IMR-90 (cell line): ENCODE measurements around the gene HYAL4. TPM values are rescaled to one million over a fixed set of nuclear protein-coding genes. Genes with fewer than 3 reads are reported as not detected.

Experiments
- ATAC-seq: fragments of 200-7000 bp; cut with Tn5 transposase; 2 replicates; pipeline ENCODE4 v1.9.1; 2020; ENCODE audit warnings: low read depth, mild to moderate bottlenecking, moderate library complexity
- BruUV-seq: library from RNA; stranded (reverse); fragments of 400-500 nt; replicated peaks from 2 replicates; lab custom pipeline; 2021; lab: Mats Ljungman, UMichigan
- CTCF ChIA-PET: fragments of 300-600 bp; formaldehyde crosslinking; extraction: SDS; loops from one replicate; lab custom pipeline; 2021; ENCODE audit warnings: antibody characterized with exemption; lab: Yijun Ruan, JAX
- POLR2A ChIA-PET: fragments of 300-600 bp; sonication (Branson Sonifier 250); formaldehyde crosslinking; loops from one replicate; lab custom pipeline; 2022; ENCODE audit warnings: antibody characterized with exemption; ENCODE audit not compliant: unreplicated experiment; lab: Charles Lee
- DNase-seq: peaks from one replicate; pipeline ENCODE4 v3.0.0; 2013
- H2AFZ ChIP-seq: replicated peaks from 2 replicates; pipeline ENCODE3; 2013; ENCODE audit warnings: low read length, mild to moderate bottlenecking; ENCODE audit not compliant: poor library complexity
- H2AK5ac ChIP-seq: 2 replicates; pipeline ENCODE4 v1.6.1; 2013; ENCODE audit warnings: low read depth, low read length, inconsistent platforms
- H2AK9ac ChIP-seq: replicated peaks from 2 replicates; pipeline ENCODE3; 2013; ENCODE audit warnings: mild to moderate bottlenecking, low read depth, low read length, moderate library complexity; ENCODE audit not compliant: poor library complexity
- H2BK120ac ChIP-seq: 2 replicates; pipeline ENCODE4 v1.6.1; 2013; ENCODE audit warnings: low read depth, low read length, inconsistent platforms
- H2BK15ac ChIP-seq: 3 replicates; pipeline ENCODE4 v1.6.1; 2013; ENCODE audit warnings: low read depth, low read length, inconsistent platforms
- H2BK20ac ChIP-seq: 2 replicates; pipeline ENCODE4 v1.6.1; 2013; ENCODE audit warnings: low read depth, mild to moderate bottlenecking, inconsistent platforms, low read length, moderate library complexity
- H2BK5ac ChIP-seq: 2 replicates; pipeline ENCODE4 v1.6.1; 2013; ENCODE audit warnings: mild to moderate bottlenecking, low read depth, low read length, inconsistent platforms; ENCODE audit not compliant: poor library complexity, severe bottlenecking
- H3K14ac ChIP-seq: replicated peaks from 2 replicates; pipeline ENCODE4 v1.6.1; 2013; ENCODE audit warnings: low read depth, low read length, inconsistent platforms
- H3K18ac ChIP-seq: 2 replicates; pipeline ENCODE4 v1.6.1; 2013; ENCODE audit warnings: low read depth, low read length, control low read depth
- H3K23ac ChIP-seq: 2 replicates; pipeline ENCODE4 v1.6.1; 2013; ENCODE audit warnings: low read depth, low read length, inconsistent platforms
- H3K27ac ChIP-seq: 2 replicates; pipeline ENCODE4 v1.5.1; 2013; ENCODE audit warnings: mild to moderate bottlenecking, control low read depth, low read length; ENCODE audit not compliant: insufficient read depth
- H3K27me3 ChIP-seq: 2 replicates; pipeline ENCODE4 v1.6.1; 2013; ENCODE audit warnings: low read length; ENCODE audit not compliant: control insufficient read depth, insufficient read depth
- H3K36me3 ChIP-seq: 2 replicates; pipeline ENCODE4 v1.6.1; 2013; ENCODE audit warnings: low read length, mixed read lengths; ENCODE audit not compliant: control insufficient read depth, insufficient read depth
- H3K4ac ChIP-seq: 2 replicates; pipeline ENCODE4 v1.6.1; 2013; ENCODE audit warnings: low read depth, low read length, inconsistent platforms
- H3K4me1 ChIP-seq: 2 replicates; pipeline ENCODE4 v1.6.1; 2013; ENCODE audit warnings: low read length, mixed read lengths; ENCODE audit not compliant: control insufficient read depth, insufficient read depth
- H3K4me2 ChIP-seq: 2 replicates; pipeline ENCODE4 v1.6.1; 2013; ENCODE audit warnings: low read depth, mild to moderate bottlenecking, control low read depth, low read length, moderate library complexity
- H3K4me3 ChIP-seq: 2 replicates; pipeline ENCODE4 v1.5.1; 2013; ENCODE audit warnings: low read depth, mild to moderate bottlenecking, control low read depth, low read length, moderate library complexity; ENCODE audit not compliant: insufficient read depth
- H3K56ac ChIP-seq: 2 replicates; pipeline ENCODE4 v1.6.1; 2013; ENCODE audit warnings: low read length, inconsistent platforms; ENCODE audit not compliant: insufficient read depth; ENCODE audit errors: extremely low read depth
- H3K79me1 ChIP-seq, 2 experiments: 2 replicates each; pipeline ENCODE4 v1.6.1; 2013; ENCODE audit warnings: low read length in 2 of 2, inconsistent platforms in 1 of 2, low read depth in 1 of 2
- H3K9ac ChIP-seq: 2 replicates; pipeline ENCODE4 v1.6.1; 2013; ENCODE audit warnings: low read depth, low read length, control low read depth
- H3K9me1 ChIP-seq: 2 replicates; pipeline ENCODE4 v1.6.1; 2013; ENCODE audit warnings: low read length, inconsistent platforms; ENCODE audit not compliant: insufficient read depth
- H3K9me3 ChIP-seq: 2 replicates; pipeline ENCODE4 v1.6.1; 2013; ENCODE audit warnings: low read length; ENCODE audit not compliant: control insufficient read depth, insufficient read depth
- H4K20me1 ChIP-seq: 2 replicates; pipeline ENCODE4 v1.6.1; 2013; ENCODE audit warnings: low read length, inconsistent platforms; ENCODE audit not compliant: insufficient read depth
- H4K5ac ChIP-seq: 2 replicates; pipeline ENCODE4 v1.6.1; 2013; ENCODE audit warnings: mild to moderate bottlenecking, low read depth, low read length, control low read depth
- H4K8ac ChIP-seq, 2 experiments: 2 replicates each; pipeline ENCODE4 v1.6.1; 2013; ENCODE audit warnings: low read depth in 2 of 2, low read length in 2 of 2, control low read depth in 1 of 2, inconsistent platforms in 1 of 2
- H4K91ac ChIP-seq: 2 replicates; pipeline ENCODE4 v1.6.1; 2013; ENCODE audit warnings: low read depth, low read length, inconsistent platforms; ENCODE audit not compliant: insufficient read depth
- CEBPB ChIP-seq: IDR thresholded peaks from 2 replicates; pipeline ENCODE4 v1.6.1; 2012; ENCODE audit warnings: low read depth, low read length, improper control_type of control experiment
- dilution Hi-C: fragments of 300-500 bp; cut with HindIII; formaldehyde crosslinking; loops from one replicate; pipeline ENCODE4 v1.14.3; 2018; ENCODE audit warnings: low sequenced_read_pairs; ENCODE audit not compliant: unreplicated experiment
- in situ Hi-C: fragments of 300-500 bp; cut with MboI; formaldehyde crosslinking; loops from 3 replicates; pipeline ENCODE4 v1.14.3; 2019; ENCODE audit warnings: low sequenced_read_pairs, inconsistent platforms, mixed read lengths
- intact Hi-C: fragments of 100-400 bp; cut with micrococcal nuclease; formaldehyde crosslinking; loops from 2 replicates; pipeline ENCODE4 v1.10.0; 2022
- polyA plus RNA-seq, 3 experiments: library from polyadenylated mRNA; depleted of rRNA; stranded (reverse); fragments of >200 nt; gene quantifications; 2 replicates each; pipeline ENCODE4 v1.2.3, GENCODE V29; 2012; ENCODE audit warnings: low replicate concordance in 1 of 3
- total RNA-seq: library from RNA; depleted of rRNA; stranded (reverse); fragments of >200 nt; gene quantifications from 2 replicates; pipeline ENCODE4 v1.2.3, GENCODE V29; 2012

HYAL4 gene
- total and polyA plus RNA-seq, 2 of the 4 experiments (the other 2 are of a cell fraction), result not detected

DNA sequence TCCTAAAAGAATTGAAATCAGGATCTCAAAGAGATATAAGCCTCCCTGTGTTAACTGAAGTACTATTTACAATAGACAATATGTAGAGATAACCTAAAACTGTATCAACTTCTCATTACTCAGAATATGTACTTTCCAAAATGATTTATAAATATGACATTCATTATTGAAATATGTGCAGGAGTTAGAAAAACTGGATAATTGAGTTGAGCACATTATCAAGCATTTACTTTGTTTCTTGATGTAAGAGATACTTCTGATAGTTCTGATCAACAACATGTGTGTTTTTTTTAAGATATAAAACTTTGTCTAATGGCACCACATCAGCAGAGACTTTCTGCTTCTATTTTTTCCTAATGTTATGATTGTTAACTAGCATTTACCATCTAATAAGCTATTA lies 38.2 kb downstream of the HYAL4 start:
- H2BK120ac ChIP-seq, result no peak overlapping the region
- TF ChIP-seq CEBPB, result no peak
- no TSS peak for BruUV-seq
- intact Hi-C loops, result no loop called here
- no peak overlapping the region for H3K4me2 ChIP-seq
- dilution Hi-C loops, result no loop called here
- H3K18ac ChIP-seq, result no peak overlapping the region
- H3K14ac ChIP-seq, result no peak overlapping the region
- no peak overlapping the region for H3K56ac ChIP-seq
- H4K5ac ChIP-seq, result no peak overlapping the region
- no peak overlapping the region for H3K9ac ChIP-seq
- no peak overlapping the region for H3K4me3 ChIP-seq
- H2BK20ac ChIP-seq, result no peak overlapping the region
- DNase-seq (no peak), ATAC-seq (no peak)
- in situ Hi-C loops, result no loop called here
- H2BK15ac ChIP-seq, result no peak overlapping the region
- no peaks in the 10 kb centered on the region for H3K79me1 ChIP-seq
- no peak overlapping the region for H3K27ac ChIP-seq
- no peak overlapping the region for H2AK5ac ChIP-seq
- H4K91ac ChIP-seq, result no peak overlapping the region
- no peaks in the 10 kb centered on the region for H3K9me3 ChIP-seq
- no peak overlapping the region for H4K8ac ChIP-seq
- no peaks in the 10 kb centered on the region for H3K9me1 ChIP-seq
- H3K27me3 ChIP-seq, result no peaks in the 10 kb centered on the region
- H2AK9ac ChIP-seq, result no peak overlapping the region
- H4K20me1 ChIP-seq, result no peaks in the 10 kb centered on the region
- POLR2A ChIA-PET, result no interaction called here
- H3K4me1 ChIP-seq, result no peaks in the 10 kb centered on the region
- H3K23ac ChIP-seq, result no peak overlapping the region
- no peaks in the 10 kb centered on the region for H3K36me3 ChIP-seq
- no peak overlapping the region for H2AFZ ChIP-seq
- no peak overlapping the region for H3K4ac ChIP-seq
- CTCF ChIA-PET, result no interaction called here
- H2BK5ac ChIP-seq, result no peak overlapping the region
